ENCODE results near the gene OPA1.

DNA sequence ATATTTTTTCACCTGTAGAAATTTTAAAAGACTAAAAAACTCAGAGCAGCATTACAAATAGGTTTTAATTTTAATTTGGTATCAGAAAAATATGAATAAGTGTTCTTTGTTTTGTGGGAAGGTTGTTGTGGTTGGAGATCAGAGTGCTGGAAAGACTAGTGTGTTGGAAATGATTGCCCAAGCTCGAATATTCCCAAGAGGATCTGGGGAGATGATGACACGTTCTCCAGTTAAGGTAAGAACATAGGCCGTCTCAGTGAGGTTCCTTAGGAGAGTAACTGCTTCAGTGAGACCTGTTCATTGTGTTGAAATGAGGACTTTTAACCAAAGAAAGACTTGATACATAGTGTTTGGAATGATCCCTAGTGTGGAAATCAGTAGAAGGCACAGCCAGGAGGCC lies 44.8 kb downstream of the OPA1 start:
- no peak for TF ChIP-seq CTCF (conservative IDR thresholded peaks at IDR 0.05)
- TF ChIP-seq ZFX (IDR thresholded peaks at IDR 0.05): no peak

All from C4-2B (cell line).